Stomach (tissue), 9 donors: ENCODE results near the gene IPO4. TPM values are rescaled to one million over a fixed set of nuclear protein-coding genes. Genes with fewer than 3 reads are reported as not detected.

Experiments
- DNase-seq, 2 donors: peaks; one replicate each; pipeline versions ENCODE4 v3.0.0 to v3.0.0-alpha.2; 2013 to 2019
- H3K27ac ChIP-seq, 5 donors: fragments of 200-600 bp in 4 of 5; sonication (generic) in 4 of 5; one replicate each; pipeline ENCODE4 v1.5.1; 2013 to 2019; ENCODE audit warnings: mild to moderate bottlenecking in 1 of 5, moderate library complexity in 1 of 5
- H3K27me3 ChIP-seq, 3 donors: fragments of 200-600 bp; sonication (generic); one replicate each; pipeline ENCODE4 v1.5.1; 2017 to 2019; ENCODE audit warnings: mixed run types in 1 of 3
- H3K36me3 ChIP-seq, 4 donors: fragments of 200-600 bp; sonication (generic); 1 replicate in 3 of 4; 2 replicates in 1 of 4; pipeline ENCODE4 v1.5.1; 2016 to 2019
- H3K4me1 ChIP-seq, 4 donors: fragments of 200-600 bp; sonication (generic); one replicate each; pipeline ENCODE4 v1.5.1; 2016 to 2019
- H3K4me3 ChIP-seq, 4 donors: fragments of 200-600 bp; sonication (generic) in 3 of 4; one replicate each; pipeline ENCODE4 v1.5.1; 2016 to 2019; ENCODE audit warnings: mild to moderate bottlenecking in 1 of 4
- H3K9me3 ChIP-seq, 4 donors: fragments of 200-600 bp; sonication (generic); one replicate each; pipeline ENCODE4 v1.5.1; 2016 to 2019
- CTCF ChIP-seq, 7 experiments: fragments of 450-650 bp in 4 of 7; fragments of 200-600 bp in 3 of 7; sonication (generic) in 3 of 7; IDR thresholded peaks; one replicate each; pipeline ENCODE4 v1.5.1; 2016 to 2019; ENCODE audit warnings: antibody characterized with exemption in 7 of 7, control low read depth in 2 of 7, mild to moderate bottlenecking in 1 of 7
- EP300 ChIP-seq: sonication (generic); formaldehyde crosslinking; IDR thresholded peaks from one replicate; pipeline ENCODE4 v1.6.1; 2017; ENCODE audit warnings: antibody characterized with exemption
- POLR2A ChIP-seq, 4 donors: fragments of 450-650 bp; IDR thresholded peaks; one replicate each; pipeline ENCODE4 v1.6.1; 2016; ENCODE audit warnings: antibody characterized with exemption in 4 of 4, control low read depth in 2 of 4, mild to moderate bottlenecking in 1 of 4, moderate library complexity in 1 of 4
- POLR2AphosphoS5 ChIP-seq, 3 donors: sonication (generic); formaldehyde crosslinking; IDR thresholded peaks; one replicate each; pipeline ENCODE4 v1.6.1; 2016; ENCODE audit warnings: antibody characterized with exemption in 3 of 3
- WGBS, 5 donors: extraction: QIAGEN DNeasy Blood & Tissue Kit in 3 of 5; methylation state at CpG; one replicate each; pipeline versions ENCODE4 v1.1.5 to v1.1.7; 2013 to 2018; 5-methylcytosine and 5-hydroxymethylcytosine counted together
- intact Hi-C: fragments of 100-400 bp; cut with DNase I; formaldehyde crosslinking; loops from one replicate; pipeline ENCODE4 v1.15.1; 2023; ENCODE audit warnings: low total_unique reads
- polyA plus RNA-seq, 3 donors: library from polyadenylated mRNA; stranded (reverse); fragments of 200-250 nt; gene quantifications; one replicate each; pipeline ENCODE4 v1.2.3, GENCODE V29; 2013
- total RNA-seq, 5 donors: library from RNA; depleted of rRNA; stranded (reverse); fragments of >200 nt; gene quantifications; one replicate each; pipeline versions ENCODE4 v1.1.0 to v1.2.3, GENCODE V29; 2014 to 2016
- donor health status: healthy with polysubstance abuse.
- donor health status: Bipolar disorder and iron deficiency.
- donor health status: healthy.

The IPO4 gene
- total and polyA plus RNA-seq, 8 donors: 9.3 to 227 (median 14.9) TPM

- H3K27me3 ChIP-seq: no peaks in the 10 kb centered on the region
- H3K4me3 ChIP-seq: no peak overlapping the region
- peaks cover 31 to 70% (median 67%) of the 10 kb centered on the region in 4 donors for H3K4me1 ChIP-seq
- no peaks in the 10 kb centered on the region for H3K9me3 ChIP-seq
- TF ChIP-seq POLR2AphosphoS5 (IDR thresholded peaks at IDR 0.05): no peak
- no peak for TF ChIP-seq EP300
- TF ChIP-seq CTCF (IDR thresholded peaks at IDR 0.05): no peak
- DNase-seq: no peak
- peak overlapping the region in 1 of 5 donors; percentile 38 for H3K27ac ChIP-seq
- intact Hi-C loops: no loop called here
- 80 to 92% (median 91%) methylated on average over 1 of the region's 1 CpG for WGBS, 5 donors
- H3K36me3 ChIP-seq: peaks cover 5 to 28% (median 25%) of the 10 kb centered on the region in 4 donors
These were observed 44.2 kb downstream of the IPO4 start for GRCh38 chr14:24144451-24144850.

GRCh38 chr14:24143511-24143910 is 45.1 kb downstream of the IPO4 start:
- 77 to 98% (median 90%) methylated on average over 2 of the region's 2 CpGs for WGBS, 5 donors

GRCh38 chr14:24141097-24141880 is 47.3 kb downstream of the IPO4 start, which contains the start of gene EMC9:
EMC9 (minus strand) TSS chr14:24141591; CDS start chr14:24141304, 287 bp downstream.
- peak within 1 kb of the TSS; percentile 71 to 85 (median 76) for H3K4me3 ChIP-seq
- peak within 1 kb of the TSS; percentile 89 to 94 (median 92) for H3K27ac ChIP-seq
- no peaks in the 10 kb centered on the region for H3K27me3 ChIP-seq
- DNase-seq: peak; percentile 100
- TF ChIP-seq POLR2AphosphoS5 (IDR thresholded peaks at IDR 0.05) (peak; percentile 66 to 84 (median 77)), EP300 (no peak), POLR2A (IDR thresholded peaks at IDR 0.05) (peak in 1 of 4 donors; percentile 30), CTCF (IDR thresholded peaks at IDR 0.05) (peak in 5 of 7 experiments; percentile 50 to 72 (median 66))
- H3K36me3 ChIP-seq: peaks cover 28 to 43% (median 37%) of the 10 kb centered on the region in 4 donors
- peaks cover 28 to 84% (median 77%) of the 10 kb centered on the region in 4 donors for H3K4me1 ChIP-seq
- intact Hi-C loops: no loop called here
- no peaks in the 10 kb centered on the region for H3K9me3 ChIP-seq
- WGBS, 5 donors: 0 to 1% (median 0%) methylated on average over 30 to 65 of the region's 65 CpGs

More at GRCh38 chr14:24143511-24143910, 45.1 kb downstream of the IPO4 start:
- H3K4me1 ChIP-seq: peaks cover 28 to 70% (median 67%) of the 10 kb centered on the region in 4 donors
- no peaks in the 10 kb centered on the region for H3K9me3 ChIP-seq
- DNase-seq: no peak
- peaks cover 12 to 28% (median 25%) of the 10 kb centered on the region in 4 donors for H3K36me3 ChIP-seq
- intact Hi-C loops: no loop called here
- H3K4me3 ChIP-seq: no peak overlapping the region
- no peaks in the 10 kb centered on the region for H3K27me3 ChIP-seq
- no peak overlapping the region for H3K27ac ChIP-seq
- TF ChIP-seq POLR2A (IDR thresholded peaks at IDR 0.05) (no peak), POLR2AphosphoS5 (IDR thresholded peaks at IDR 0.05) (no peak), EP300 (no peak)

- TF ChIP-seq EP300 (no peak), CTCF (IDR thresholded peaks at IDR 0.05) (no peak), POLR2A (IDR thresholded peaks at IDR 0.05) (no peak), POLR2AphosphoS5 (IDR thresholded peaks at IDR 0.05) (no peak)
- Histone ChIP-seq H3K36me3 (peaks cover 28 to 43% (median 37%) of the 10 kb centered on the region in 4 donors), H3K4me3 (peak overlapping the region in 1 of 4 donors; percentile 71), H3K4me1 (peaks cover 18 to 74% (median 67%) of the 10 kb centered on the region in 4 donors), H3K27ac (peak overlapping the region in 4 of 5 donors; percentile 14 to 92 (median 60)), H3K9me3 (no peaks in the 10 kb centered on the region), H3K27me3 (no peaks in the 10 kb centered on the region)
- intact Hi-C loops: no loop called here
- 75 to 87% (median 78%) methylated on average over 9 of the region's 9 CpGs for WGBS, 5 donors
- DNase-seq: no peak
These were observed 49.2 kb downstream of the IPO4 start for GRCh38 chr14:24139272-24139934.
